ENCODE results near the gene CAPN3. TPM values are rescaled to one million over a fixed set of nuclear protein-coding genes. Genes with fewer than 3 reads are reported as not detected.

Gene CAPN3
- total RNA-seq, 1 donor from 2014 or later: 12.3 TPM

- Mint-ChIP-seq H3K4me3 (no peak overlapping the region), H3K4me1 (ENCODE audit: unreplicated experiment) (no peaks in the 10 kb centered on the region), H3K9me3 (no peaks in the 10 kb centered on the region), H3K36me3 (peaks cover 3% of the 10 kb centered on the region), H3K27me3 (no peaks in the 10 kb centered on the region), H3K27ac (no peak overlapping the region)
- DNase-seq (ENCODE audit: extremely low spot score, unreplicated experiment): no peak
- TF ChIP-seq CTCF (conservative IDR thresholded peaks at IDR 0.05): no peak
Observed at GRCh38 chr15:42373936-42374335, 14.6 kb downstream of the CAPN3 start.

GRCh38 chr15:42374810-42375209 lies 15.5 kb downstream of the CAPN3 start:
- TF ChIP-seq CTCF (conservative IDR thresholded peaks at IDR 0.05): no peak
- Mint-ChIP-seq H3K27me3 (no peaks in the 10 kb centered on the region), H3K4me1 (ENCODE audit: unreplicated experiment) (no peaks in the 10 kb centered on the region), H3K4me3 (no peak overlapping the region), H3K36me3 (peaks cover 3% of the 10 kb centered on the region), H3K27ac (no peak overlapping the region), H3K9me3 (no peaks in the 10 kb centered on the region)
- DNase-seq (ENCODE audit: extremely low spot score, unreplicated experiment): no peak

GRCh38 chr15:42375252-42375651 lies 16.0 kb downstream of the CAPN3 start:
- peaks cover 3% of the 10 kb centered on the region for H3K36me3 Mint-ChIP-seq
- no peak for TF ChIP-seq CTCF (conservative IDR thresholded peaks at IDR 0.05)
- H3K4me3 Mint-ChIP-seq: no peak overlapping the region
- no peaks in the 10 kb centered on the region for H3K27me3 Mint-ChIP-seq
- no peaks in the 10 kb centered on the region for H3K9me3 Mint-ChIP-seq
- no peak overlapping the region for H3K27ac Mint-ChIP-seq
- no peaks in the 10 kb centered on the region for H3K4me1 Mint-ChIP-seq (ENCODE audit: unreplicated experiment)
- no peak for DNase-seq (ENCODE audit: extremely low spot score, unreplicated experiment)

GRCh38 chr15:42375941-42376340 lies 16.6 kb downstream of the CAPN3 start:
- Mint-ChIP-seq H3K27ac (no peak overlapping the region), H3K4me3 (no peak overlapping the region), H3K9me3 (no peaks in the 10 kb centered on the region), H3K36me3 (peaks cover 3% of the 10 kb centered on the region), H3K4me1 (ENCODE audit: unreplicated experiment) (no peaks in the 10 kb centered on the region), H3K27me3 (no peaks in the 10 kb centered on the region)
- TF ChIP-seq CTCF (conservative IDR thresholded peaks at IDR 0.05): no peak
- no peak for DNase-seq (ENCODE audit: extremely low spot score, unreplicated experiment)

GRCh38 chr15:42378011-42378410 lies 18.7 kb downstream of the CAPN3 start:
- no peak for TF ChIP-seq CTCF (conservative IDR thresholded peaks at IDR 0.05)
- H3K27ac Mint-ChIP-seq: no peak overlapping the region

GRCh38 chr15:42384597-42384996 lies 25.3 kb downstream of the CAPN3 start:
- no peak for TF ChIP-seq CTCF (conservative IDR thresholded peaks at IDR 0.05)
- H3K36me3 Mint-ChIP-seq: no peaks in the 10 kb centered on the region
- no peak overlapping the region for H3K27ac Mint-ChIP-seq
- no peaks in the 10 kb centered on the region for H3K9me3 Mint-ChIP-seq
- DNase-seq (ENCODE audit: extremely low spot score, unreplicated experiment): no peak
- no peak overlapping the region for H3K4me3 Mint-ChIP-seq
- H3K27me3 Mint-ChIP-seq: no peaks in the 10 kb centered on the region
- H3K4me1 Mint-ChIP-seq (ENCODE audit: unreplicated experiment): no peaks in the 10 kb centered on the region

More at GRCh38 chr15:42378011-42378410, 18.7 kb downstream of the CAPN3 start:
- H3K9me3 Mint-ChIP-seq: no peaks in the 10 kb centered on the region
- DNase-seq (ENCODE audit: extremely low spot score, unreplicated experiment): no peak
- H3K27me3 Mint-ChIP-seq: no peaks in the 10 kb centered on the region
- no peak overlapping the region for H3K4me3 Mint-ChIP-seq
- H3K36me3 Mint-ChIP-seq: peaks cover 3% of the 10 kb centered on the region
- no peaks in the 10 kb centered on the region for H3K4me1 Mint-ChIP-seq (ENCODE audit: unreplicated experiment)
